Gastroesophageal sphincter (tissue), 4 donors: ENCODE measurements around the gene SLC66A3. TPM values are rescaled to one million over a fixed set of nuclear protein-coding genes. Genes with fewer than 3 reads are reported as not detected.

Experiments
- ATAC-seq: fragments of 150-250 bp; one replicate; pipeline ENCODE4 v1.9.1; 2016; ENCODE audit warnings: mild to moderate bottlenecking, moderate library complexity
- H3K27ac ChIP-seq, 4 donors: fragments of 200-600 bp; sonication (generic) in 3 of 4; 1 replicate in 3 of 4; 2 replicates in 1 of 4; pipeline ENCODE4 v1.5.1; 2016 to 2019
- H3K27me3 ChIP-seq: fragments of 200-600 bp; sonication (generic); one replicate; pipeline ENCODE4 v1.5.1; 2019
- H3K36me3 ChIP-seq, 2 donors: fragments of 200-600 bp; sonication (generic); one replicate each; pipeline ENCODE4 v1.5.1; 2019; ENCODE audit warnings: control low read depth in 1 of 2
- H3K4me1 ChIP-seq, 3 donors: fragments of 200-600 bp; sonication (generic); 1 replicate in 2 of 3; 2 replicates in 1 of 3; pipeline ENCODE4 v1.5.1; 2016 to 2019; ENCODE audit warnings: control low read depth in 2 of 3
- H3K4me3 ChIP-seq, 2 donors: fragments of 200-600 bp; sonication (generic); one replicate each; pipeline ENCODE4 v1.5.1; 2019; ENCODE audit warnings: mild to moderate bottlenecking in 1 of 2, moderate library complexity in 1 of 2
- H3K9me3 ChIP-seq, 3 donors: fragments of 200-600 bp; sonication (generic); one replicate each; pipeline ENCODE4 v1.5.1; 2017 to 2019; ENCODE audit warnings: control low read depth in 2 of 3
- CTCF ChIP-seq, 4 experiments: fragments of 200-600 bp in 2 of 4; fragments of 450-650 bp in 2 of 4; sonication (generic) in 1 of 4; IDR thresholded peaks; one replicate each; pipeline ENCODE4 v1.5.1; 2017 to 2019; ENCODE audit warnings: antibody characterized with exemption in 4 of 4, mild to moderate bottlenecking in 2 of 4, moderate library complexity in 2 of 4
- EP300 ChIP-seq: sonication (generic); formaldehyde crosslinking; IDR thresholded peaks from one replicate; pipeline ENCODE4 v1.6.1; 2017; ENCODE audit warnings: antibody characterized with exemption, mild to moderate bottlenecking
- POLR2A ChIP-seq, 2 donors: fragments of 450-650 bp; IDR thresholded peaks; one replicate each; pipeline ENCODE4 v1.6.1; 2017; ENCODE audit warnings: antibody characterized with exemption in 2 of 2, mild to moderate bottlenecking in 2 of 2, moderate library complexity in 1 of 2
- POLR2AphosphoS5 ChIP-seq: sonication (generic); formaldehyde crosslinking; IDR thresholded peaks from one replicate; pipeline ENCODE4 v1.6.1; 2017; ENCODE audit warnings: antibody characterized with exemption
- WGBS, 2 donors: methylation state at CpG; one replicate each; pipeline ENCODE4 v1.1.5; 2018; ENCODE audit warnings: low coverage in 1 of 2; 5-methylcytosine and 5-hydroxymethylcytosine counted together
- total RNA-seq, 4 donors: library from RNA; depleted of rRNA; stranded (reverse); fragments of >200 nt; gene quantifications; one replicate each; pipeline ENCODE4 v1.1.0, GENCODE V29; 2016

Gene SLC66A3
- total RNA-seq, 4 donors from 2014 or later = 28.1 to 49.8 (median 41.5) TPM

DNA sequence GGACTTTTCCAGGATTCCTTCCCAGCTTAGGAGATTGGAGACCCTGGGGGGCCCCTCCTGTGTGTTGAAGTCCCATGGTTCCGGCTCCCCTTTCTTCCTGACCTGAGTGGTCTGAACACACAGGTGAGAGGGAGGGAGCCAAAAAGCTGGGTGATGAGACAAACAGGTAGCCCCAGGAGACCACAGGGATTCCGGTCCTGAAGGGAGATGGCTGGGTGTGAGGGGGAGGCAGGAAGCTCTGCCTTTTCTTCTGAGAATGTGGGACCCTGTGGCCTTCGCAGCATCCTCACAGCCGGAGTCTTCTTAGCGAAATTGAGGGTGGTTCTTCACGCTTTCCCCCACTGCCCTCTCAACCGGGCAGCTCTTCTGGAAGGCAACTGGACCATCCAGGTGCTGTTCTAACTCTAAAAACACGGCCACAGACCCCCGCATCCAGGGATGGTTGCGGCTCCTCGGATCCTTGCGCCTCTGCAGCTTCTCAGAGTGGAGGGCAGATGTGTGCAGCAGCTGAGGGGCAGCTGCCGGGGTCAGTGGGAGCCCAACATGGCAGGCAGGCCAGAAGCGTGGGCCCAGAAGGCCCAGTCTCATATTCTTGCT lies 4.4 kb downstream of the SLC66A3 start:
- Histone ChIP-seq H3K4me1 (peaks cover 0 to 24% (median 5%) of the 10 kb centered on the region in 3 donors), H3K9me3 (no peaks in the 10 kb centered on the region), H3K4me3 (no peak overlapping the region), H3K27me3 (no peaks in the 10 kb centered on the region), H3K36me3 (peaks cover 0 to 43% of the 10 kb centered on the region in 2 donors), H3K27ac (no peak overlapping the region)
- 93% methylated on average over 8 of the region's 14 CpGs; no CpG with 5 or more reads in 1 of the 2 donors for WGBS, 2 donors
- ATAC-seq = no peak
- TF ChIP-seq POLR2A (IDR thresholded peaks at IDR 0.05) (no peak), POLR2AphosphoS5 (no peak), CTCF (IDR thresholded peaks at IDR 0.05) (no peak), EP300 (no peak)

GRCh38 chr2:11160256-11160655 lies 5.0 kb downstream of the SLC66A3 start:
- Histone ChIP-seq H3K4me1 (peaks cover 0 to 23% (median 5%) of the 10 kb centered on the region in 3 donors), H3K27ac (no peak overlapping the region), H3K4me3 (no peak overlapping the region), H3K9me3 (no peaks in the 10 kb centered on the region), H3K27me3 (no peaks in the 10 kb centered on the region), H3K36me3 (peaks cover 0 to 43% of the 10 kb centered on the region in 2 donors)
- ATAC-seq = no peak
- WGBS, 2 donors = 82% methylated on average over 10 of the region's 13 CpGs; no CpG with 5 or more reads in 1 of the 2 donors
- no peak for TF ChIP-seq POLR2AphosphoS5
- TF ChIP-seq POLR2A (IDR thresholded peaks at IDR 0.05) = no peak

DNA sequence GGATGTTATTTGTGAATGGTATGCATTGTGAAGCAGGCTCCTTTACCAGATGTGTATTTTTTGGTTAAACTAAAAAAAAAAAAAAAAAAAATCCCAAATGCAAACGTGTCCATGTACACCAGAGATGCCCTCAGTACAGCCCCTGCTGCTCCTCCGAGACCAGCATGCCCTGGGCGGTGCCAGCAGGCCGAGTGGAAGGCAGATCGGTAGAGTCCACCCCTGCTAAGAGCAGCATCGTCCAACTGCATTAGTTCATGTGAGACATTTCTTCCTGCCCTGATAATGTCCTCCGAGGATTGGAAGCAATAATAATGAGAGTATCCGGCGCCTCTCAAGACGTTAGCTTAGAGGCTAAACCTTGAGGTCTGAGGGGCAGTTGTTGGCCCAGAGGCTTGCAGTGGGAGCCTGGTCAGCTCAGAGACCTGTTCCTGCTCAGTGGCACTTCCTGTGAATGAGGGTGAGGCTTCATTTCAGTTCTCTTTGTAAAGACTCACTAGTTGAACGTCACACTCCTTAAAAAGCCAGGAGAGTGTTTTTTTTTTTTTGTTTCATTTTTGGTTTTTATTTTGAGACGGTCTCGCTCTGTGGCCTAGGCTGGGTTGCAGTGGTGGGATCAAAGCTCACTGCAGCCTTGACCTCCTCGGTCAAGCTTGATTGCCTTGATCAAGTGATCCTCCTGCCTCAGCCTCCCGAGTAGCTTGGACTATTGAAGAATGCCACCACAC lies 5.6 kb downstream of the SLC66A3 start:
- peaks cover 0 to 43% of the 10 kb centered on the region in 2 donors for H3K36me3 ChIP-seq
- ATAC-seq = no peak
- H3K27me3 ChIP-seq = no peaks in the 10 kb centered on the region
- H3K27ac ChIP-seq = no peak overlapping the region
- H3K4me3 ChIP-seq = no peak overlapping the region
- 83 to 88% methylated on average over 6 to 10 of the region's 15 CpGs for WGBS, 2 donors
- peaks cover 0 to 19% (median 5%) of the 10 kb centered on the region in 3 donors for H3K4me1 ChIP-seq
- H3K9me3 ChIP-seq = no peaks in the 10 kb centered on the region
- TF ChIP-seq EP300 (no peak), CTCF (IDR thresholded peaks at IDR 0.05) (no peak), POLR2A (IDR thresholded peaks at IDR 0.05) (no peak), POLR2AphosphoS5 (no peak)

- 80% methylated on average over 1 of the region's 4 CpGs; no CpG with 5 or more reads in 1 of the 2 donors for WGBS, 2 donors
Measured at GRCh38 chr2:11161747-11162146, 6.5 kb downstream of the SLC66A3 start.

More at GRCh38 chr2:11161747-11162146, 6.5 kb downstream of the SLC66A3 start:
- no peak for ATAC-seq
- Histone ChIP-seq H3K27ac (no peak overlapping the region), H3K4me3 (no peak overlapping the region), H3K36me3 (peaks cover 0 to 43% of the 10 kb centered on the region in 2 donors), H3K4me1 (peaks cover 0 to 11% (median 0%) of the 10 kb centered on the region in 3 donors), H3K27me3 (no peaks in the 10 kb centered on the region), H3K9me3 (no peaks in the 10 kb centered on the region)
- no peak for TF ChIP-seq EP300
- TF ChIP-seq CTCF (IDR thresholded peaks at IDR 0.05) = no peak
- no peak for TF ChIP-seq POLR2AphosphoS5
- TF ChIP-seq POLR2A (IDR thresholded peaks at IDR 0.05) = no peak
